HG02642 (cell line): ENCODE data around the gene MLPH.

Experiments used
- ATAC-seq: cut with Tn5 transposase; IDR thresholded peaks from one replicate; pipeline ENCODE4 v1.9.1; 2021; ENCODE audit warnings: mild to moderate bottlenecking; ENCODE audit not compliant: unreplicated experiment, poor library complexity

Gene MLPH

GRCh38 chr2:237496428-237496827 is 9.4 kb downstream of the MLPH start:
- ATAC-seq: no peak

- no peak for ATAC-seq
Observed at GRCh38 chr2:237497009-237497837, 10.2 kb downstream of the MLPH start.

GRCh38 chr2:237497838-237498186 is 10.8 kb downstream of the MLPH start:
- no peak for ATAC-seq

- no peak for ATAC-seq
Observed at GRCh38 chr2:237498341-237498740, 11.3 kb downstream of the MLPH start.

GRCh38 chr2:237500681-237501424 is 13.8 kb downstream of the MLPH start:
- ATAC-seq: no peak

- no peak for ATAC-seq
Observed at GRCh38 chr2:237501892-237502513, 15.0 kb downstream of the MLPH start.

GRCh38 chr2:237503201-237503600 is 16.1 kb downstream of the MLPH start:
- no peak for ATAC-seq

- ATAC-seq: no peak
Observed at GRCh38 chr2:237505188-237505939, 18.3 kb downstream of the MLPH start.

- ATAC-seq: no peak
Observed at GRCh38 chr2:237507512-237507911, 20.5 kb downstream of the MLPH start.

- no peak for ATAC-seq
Observed at GRCh38 chr2:237508361-237508760, 21.3 kb downstream of the MLPH start.

GRCh38 chr2:237509151-237509550 is 22.1 kb downstream of the MLPH start:
- no peak for ATAC-seq

GRCh38 chr2:237509905-237510304 is 22.9 kb downstream of the MLPH start:
- ATAC-seq: no peak

GRCh38 chr2:237510502-237511217 is 23.6 kb downstream of the MLPH start:
- ATAC-seq: no peak

GRCh38 chr2:237511433-237511832 is 24.4 kb downstream of the MLPH start:
- no peak for ATAC-seq

- ATAC-seq: no peak
Observed at GRCh38 chr2:237511885-237512405, 24.9 kb downstream of the MLPH start.

- no peak for ATAC-seq
Observed at GRCh38 chr2:237512774-237513466, 25.9 kb downstream of the MLPH start.

- no peak for ATAC-seq
Observed at GRCh38 chr2:237513693-237514092, 26.6 kb downstream of the MLPH start.

GRCh38 chr2:237514474-237515130 is 27.6 kb downstream of the MLPH start:
- ATAC-seq: no peak

GRCh38 chr2:237515166-237515565 is 28.1 kb downstream of the MLPH start:
- no peak for ATAC-seq
